ENCODE results near the gene RIPPLY3. TPM values are rescaled to one million over a fixed set of nuclear protein-coding genes. Genes with fewer than 3 reads are reported as not detected.
A peak's percentile ranks its signal among the peaks of the same experiment; 100 is the strongest.

Gene RIPPLY3
- total and polyA plus RNA-seq, 2 donors (not counting 1 experiment from before 2014, with no cell fraction given) = not detected

- intact Hi-C loops (cut with micrococcal nuclease) = loop anchor here (5.0 kb wide), 1 partner anchor 597 kb away; no protein-coding TSS in a partner anchor
- no peaks in the 10 kb centered on the region for H3K9me3 Mint-ChIP-seq (ENCODE audit: insufficient read depth)
- no peaks in the 10 kb centered on the region for H3K27me3 Mint-ChIP-seq
- ATAC-seq (ENCODE audit: low read depth) (no peak), DNase-seq (peak; percentile 23)
- Histone ChIP-seq H3K27ac (ENCODE audit: low read length in 2 of 2) (no peak overlapping the region), H2AFZ (ENCODE audit: insufficient read depth, low read depth, low read length, poor library complexity, severe bottlenecking) (peak overlapping the region; percentile 82), H3K4me2 (replicated peaks; ENCODE audit: low read depth, low read length, poor library complexity, severe bottlenecking) (peak overlapping the region; percentile 96), H4K20me1 (ENCODE audit: control insufficient read depth, insufficient read depth, low read length, poor library complexity, severe bottlenecking) (no peaks in the 10 kb centered on the region), H3K27me3 (replicated peaks in 1 of 4; ENCODE audit: control extremely low read depth in 1 of 4, control insufficient read depth in 3 of 4, insufficient read depth in 4 of 4, low read length in 3 of 4) (no peaks in the 10 kb centered on the region), H3K79me2 (ENCODE audit: control insufficient read depth, insufficient read depth, low read length) (no peaks in the 10 kb centered on the region), H3K4me1 (ENCODE audit: control insufficient read depth in 2 of 2, insufficient read depth in 2 of 2, low read length in 2 of 2) (peaks cover 13 to 16% of the 10 kb centered on the region in 2 donors), H3K4me3 (ENCODE audit: control extremely low read depth in 1 of 5, extremely low read depth in 1 of 5, insufficient read depth in 1 of 5, low read depth in 2 of 5, low read length in 4 of 5) (peak overlapping the region in 1 of 5 experiments; percentile 71), H3K36me3 (replicated peaks in 1 of 2; ENCODE audit: control extremely low read depth in 1 of 2, control insufficient read depth in 1 of 2, extremely low read depth in 1 of 2, insufficient read depth in 2 of 2, low read length in 1 of 2) (no peaks in the 10 kb centered on the region), H3K9me3 (ENCODE audit: control extremely low read depth in 1 of 3, control insufficient read depth in 2 of 3, insufficient read depth in 1 of 3, low read length in 2 of 3) (no peaks in the 10 kb centered on the region), H3K9ac (ENCODE audit: low read length) (no peak overlapping the region)
- H3K4me1 Mint-ChIP-seq = peaks cover 15% of the 10 kb centered on the region
- peak overlapping the region; percentile 92 for H3K4me3 Mint-ChIP-seq
- TF ChIP-seq EZH2 (IDR thresholded peaks at IDR 0.05; ENCODE audit: borderline replicate concordance, insufficient read depth, low read depth, low read length, poor library complexity, severe bottlenecking) = no peak
- no peak for TF ChIP-seq CTCF (IDR thresholded peaks at IDR 0.05)
- POLR2A ChIA-PET = interaction anchor here (1.5 to 2.1 kb wide), 2 partner anchors 25 to 599 kb away, joined by 6 to 14 read pairs; no protein-coding TSS in a partner anchor
- peak overlapping the region; percentile 89 for H3K27ac Mint-ChIP-seq
- 81% methylated on average over 7 of the region's 8 CpGs for WGBS (ENCODE audit: insufficient coverage)
- CTCF ChIA-PET = interaction anchor here (0.9 to 3.8 kb wide), 6 partner anchors 12 to 45 kb away, joined by 3 to 23 read pairs (median 5); no protein-coding TSS in a partner anchor
Measured at GRCh38 chr21:36964827-36965719, 41.4 kb upstream of the RIPPLY3 start.
